Uterus (tissue), 2 donors: Measurements from ENCODE around the gene KRT3.

Experiments used
- CTCF ChIP-seq, 4 experiments: fragments of 200-600 bp in 2 of 4; fragments of 450-650 bp in 2 of 4; sonication (generic) in 2 of 4; IDR thresholded peaks; one replicate each; pipeline ENCODE4 v1.5.1; 2016 to 2019; ENCODE audit warnings: antibody characterized with exemption in 4 of 4, mild to moderate bottlenecking in 2 of 4, moderate library complexity in 1 of 4
- POLR2A ChIP-seq, 2 donors: fragments of 450-650 bp; IDR thresholded peaks; one replicate each; pipeline ENCODE4 v1.6.1; 2016; ENCODE audit warnings: antibody characterized with exemption in 2 of 2, mild to moderate bottlenecking in 1 of 2, moderate library complexity in 1 of 2

DNA sequence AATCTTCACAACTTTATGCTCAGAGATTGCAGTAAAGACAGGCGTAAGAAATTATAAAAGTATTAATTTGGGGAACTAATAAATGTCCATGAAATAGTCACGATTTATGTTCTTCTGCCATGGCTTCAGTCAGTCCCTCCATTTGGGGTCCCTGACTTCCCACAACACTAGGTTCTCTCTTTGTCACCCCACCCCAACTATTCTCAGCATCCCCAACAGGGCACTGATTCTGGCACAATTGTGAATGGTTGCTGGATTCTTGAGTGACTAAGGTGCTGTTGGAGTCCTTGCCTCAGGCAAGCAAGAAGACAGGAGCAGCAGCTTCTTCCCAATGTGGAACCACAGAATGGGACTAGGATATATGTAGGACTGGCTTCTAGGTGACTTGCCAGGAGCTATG is 34.1 kb downstream of the KRT3 start:
- TF ChIP-seq POLR2A (IDR thresholded peaks at IDR 0.05), result no peak
- TF ChIP-seq CTCF (IDR thresholded peaks at IDR 0.05), result no peak
